HAP-1 (cell line): Measurements from ENCODE around the gene ZNF789.
"Not testable (repeated sequence)": the region's sequence is repeated elsewhere in the genome, so short reads cannot be mapped to it uniquely, and the experiment has no call there.

Experiments
- DNase-seq, 2 experiments: peaks; one replicate each; pipeline ENCODE4 v3.0.0-alpha.2; 2016 to 2020; ENCODE audit warnings: low spot score in 2 of 2
- H3K27me3 ChIP-seq: fragments of 250-450 bp; sonication (Bioruptor Pico); 2 replicates; pipeline ENCODE4 v1.5.1; 2020; ENCODE audit warnings: low read depth, mild to moderate bottlenecking, moderate library complexity
- H3K36me3 ChIP-seq: fragments of 250-450 bp; sonication (Bioruptor Pico); replicated peaks from 2 replicates; pipeline ENCODE4 v1.5.1; 2020; ENCODE audit warnings: mild to moderate bottlenecking
- H3K4me1 ChIP-seq: fragments of 250-450 bp; sonication (Bioruptor Pico); 2 replicates; pipeline ENCODE4 v1.5.1; 2020; ENCODE audit warnings: mild to moderate bottlenecking
- H3K4me3 ChIP-seq: fragments of 250-450 bp; sonication (Bioruptor Pico); 2 replicates; pipeline ENCODE4 v1.5.1; 2020; ENCODE audit warnings: mild to moderate bottlenecking, moderate library complexity
- H3K9me3 ChIP-seq: fragments of 250-450 bp; sonication (Bioruptor Pico); 2 replicates; pipeline ENCODE4 v1.5.1; 2020; ENCODE audit warnings: mild to moderate bottlenecking, moderate library complexity
- in situ Hi-C: fragments of 300-500 bp; cut with MboI; formaldehyde crosslinking; loops from 3 replicates; pipeline ENCODE4 v1.14.3; 2020; ENCODE audit warnings: low sequenced_read_pairs, inconsistent platforms, mixed read lengths

Gene ZNF789

DNA sequence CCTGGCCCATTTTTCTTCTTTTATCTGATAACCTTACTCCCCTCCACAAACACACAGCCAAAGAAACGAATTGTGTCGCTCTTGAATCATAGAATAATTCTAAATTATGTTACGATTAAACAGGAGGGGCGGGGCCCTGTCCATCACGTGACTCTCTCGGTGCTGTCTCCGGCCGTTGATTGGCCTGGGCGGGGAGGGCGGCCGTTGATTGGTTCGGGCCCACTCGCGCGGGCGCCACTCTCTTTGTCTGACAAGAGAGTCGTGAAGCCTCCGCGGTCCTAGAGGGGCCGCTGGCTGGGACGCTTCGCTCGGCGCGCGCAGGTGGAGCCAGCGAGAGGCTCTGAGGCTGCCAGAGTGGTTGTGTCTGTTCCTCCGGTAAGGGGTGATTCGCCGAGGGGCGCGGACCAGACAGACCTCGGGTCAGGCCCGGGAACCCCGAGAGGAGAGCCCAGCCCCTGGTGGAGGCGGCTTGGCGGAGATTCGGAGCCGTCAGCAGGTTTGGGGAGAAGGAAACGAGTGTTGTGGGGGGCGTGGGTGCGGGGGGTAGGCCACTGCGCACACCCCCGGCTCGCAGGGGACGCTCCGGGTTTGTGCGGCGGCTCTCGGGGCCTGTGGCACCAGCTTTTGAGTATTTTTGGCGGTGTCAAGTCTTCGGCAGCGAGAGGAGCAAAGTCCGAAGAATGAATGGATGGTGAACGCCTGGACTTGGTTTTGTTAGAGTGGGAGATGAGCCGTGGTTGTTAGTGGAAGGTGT lies at the start of gene ZNF789:
TSS of gene ZNF789 (plus strand) at position 330 of the 754 bp plus-strand sequence. CDS start 3,567 bp downstream, outside the sequence.
- no peaks in the 10 kb centered on the region for H3K27me3 ChIP-seq
- peaks cover 7% of the 10 kb centered on the region for H3K36me3 ChIP-seq
- DNase-seq = peak; percentile 96 to 99
- H3K9me3 ChIP-seq = no peaks in the 10 kb centered on the region
- peaks cover 6% of the 10 kb centered on the region; the same call in 1 of the 2 replicates for H3K4me1 ChIP-seq
- H3K4me3 ChIP-seq = peak within 1 kb of the TSS; percentile 87
- in situ Hi-C loops = no loop called here

DNA sequence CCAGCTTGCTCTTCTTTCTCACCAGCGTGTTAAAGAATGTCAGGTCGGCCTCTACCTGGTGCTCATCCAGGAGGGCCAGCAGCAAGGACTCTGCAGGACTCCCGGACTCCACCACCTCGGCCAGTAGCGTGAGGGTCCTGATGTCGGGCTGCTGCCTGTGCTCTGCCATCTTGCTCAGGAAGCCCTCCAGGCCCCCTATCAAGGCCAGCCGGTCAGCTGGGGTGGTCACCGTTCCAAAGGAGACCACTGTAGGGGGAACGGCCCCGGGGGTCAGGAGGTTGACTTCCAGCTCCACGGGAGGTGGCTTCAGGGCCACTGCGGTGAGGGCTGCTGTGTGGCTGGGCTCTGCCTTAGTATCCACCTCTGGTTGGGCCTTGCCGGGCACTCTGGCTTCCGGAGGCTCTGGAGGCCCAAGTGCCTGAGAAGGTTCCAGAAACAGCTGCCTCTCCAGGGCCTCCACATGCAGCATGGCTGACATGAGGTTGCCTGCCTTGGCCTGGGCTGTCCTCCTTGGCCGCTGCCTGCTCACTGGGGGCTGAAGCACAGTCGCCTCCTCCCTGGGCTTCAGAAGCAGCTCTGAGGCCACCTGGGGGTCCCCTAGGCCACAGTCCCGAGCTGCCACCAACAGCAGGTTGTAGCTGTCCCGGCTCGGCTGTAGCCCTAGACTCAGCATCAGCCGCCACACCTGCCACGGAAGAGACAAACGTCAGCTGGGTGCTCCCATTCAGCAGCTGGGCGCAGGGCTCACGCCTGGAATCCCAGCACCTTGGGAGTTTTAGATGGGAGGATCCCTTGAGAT lies 47.6 kb upstream of the ZNF789 start:
- no peaks in the 10 kb centered on the region for H3K27me3 ChIP-seq
- DNase-seq = no peak
- no peaks in the 10 kb centered on the region for H3K9me3 ChIP-seq
- H3K4me1 ChIP-seq = no peaks in the 10 kb centered on the region
- H3K36me3 ChIP-seq = peaks cover 53% of the 10 kb centered on the region
- in situ Hi-C loops = no loop called here
- no peak overlapping the region for H3K4me3 ChIP-seq

DNA sequence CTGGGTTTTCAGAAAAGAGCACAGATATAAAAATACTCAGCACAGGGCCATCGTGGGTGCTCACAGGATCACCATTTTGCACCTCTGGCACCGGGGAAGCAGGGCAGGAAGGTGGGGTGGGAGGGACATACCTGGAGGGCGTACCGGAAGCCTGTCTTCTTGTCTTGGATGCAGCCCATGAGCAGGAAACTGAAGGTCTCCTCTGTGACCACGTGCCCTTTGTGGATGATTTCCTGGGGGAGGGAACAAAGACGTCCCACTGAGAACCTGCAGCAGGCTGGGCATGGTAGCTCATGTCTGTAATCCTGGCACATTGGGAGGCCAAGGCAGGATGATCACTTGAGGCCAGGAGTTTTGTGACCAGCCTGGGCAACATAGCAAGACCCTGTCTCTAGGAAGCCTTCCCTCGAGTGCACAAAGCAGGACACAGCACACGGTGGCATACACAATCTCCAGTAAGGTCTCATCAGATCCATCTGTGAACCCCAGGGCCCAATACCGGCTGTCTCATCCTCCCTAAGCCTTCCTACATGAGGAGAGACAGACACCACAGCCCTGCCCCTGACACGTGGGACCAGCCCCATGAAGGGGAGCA lies 43.6 kb upstream of the ZNF789 start:
- Histone ChIP-seq H3K4me3 (no peak overlapping the region), H3K36me3 (peaks cover 56% of the 10 kb centered on the region), H3K4me1 (no peaks in the 10 kb centered on the region), H3K27me3 (no peaks in the 10 kb centered on the region), H3K9me3 (no peaks in the 10 kb centered on the region)
- in situ Hi-C loops = no loop called here
- no peak for DNase-seq

DNA sequence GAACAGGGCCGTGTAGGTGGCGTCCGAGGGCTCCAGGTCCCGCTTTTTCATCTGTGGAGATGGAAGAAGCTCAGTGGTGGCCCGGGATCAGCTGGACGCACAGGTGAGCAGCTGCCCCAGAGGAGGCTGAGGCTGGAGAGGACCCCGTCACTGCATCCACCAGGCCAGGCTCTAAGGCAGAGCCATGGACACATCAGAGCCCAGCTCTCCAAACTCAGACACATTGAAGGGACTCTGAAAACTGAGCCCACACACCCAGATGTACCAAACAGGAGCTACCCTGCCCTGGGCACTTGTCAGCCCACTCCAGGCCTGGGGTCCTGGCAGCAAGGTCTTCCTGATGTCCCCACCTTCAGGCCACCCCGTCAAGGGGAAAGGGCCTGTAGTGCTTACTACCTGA lies 42.9 kb upstream of the ZNF789 start:
- peaks cover 51% of the 10 kb centered on the region for H3K36me3 ChIP-seq
- H3K27me3 ChIP-seq = no peaks in the 10 kb centered on the region
- H3K9me3 ChIP-seq = no peaks in the 10 kb centered on the region
- no peak for DNase-seq
- H3K4me1 ChIP-seq = no peaks in the 10 kb centered on the region
- in situ Hi-C loops = no loop called here
- no peak overlapping the region for H3K4me3 ChIP-seq

DNA sequence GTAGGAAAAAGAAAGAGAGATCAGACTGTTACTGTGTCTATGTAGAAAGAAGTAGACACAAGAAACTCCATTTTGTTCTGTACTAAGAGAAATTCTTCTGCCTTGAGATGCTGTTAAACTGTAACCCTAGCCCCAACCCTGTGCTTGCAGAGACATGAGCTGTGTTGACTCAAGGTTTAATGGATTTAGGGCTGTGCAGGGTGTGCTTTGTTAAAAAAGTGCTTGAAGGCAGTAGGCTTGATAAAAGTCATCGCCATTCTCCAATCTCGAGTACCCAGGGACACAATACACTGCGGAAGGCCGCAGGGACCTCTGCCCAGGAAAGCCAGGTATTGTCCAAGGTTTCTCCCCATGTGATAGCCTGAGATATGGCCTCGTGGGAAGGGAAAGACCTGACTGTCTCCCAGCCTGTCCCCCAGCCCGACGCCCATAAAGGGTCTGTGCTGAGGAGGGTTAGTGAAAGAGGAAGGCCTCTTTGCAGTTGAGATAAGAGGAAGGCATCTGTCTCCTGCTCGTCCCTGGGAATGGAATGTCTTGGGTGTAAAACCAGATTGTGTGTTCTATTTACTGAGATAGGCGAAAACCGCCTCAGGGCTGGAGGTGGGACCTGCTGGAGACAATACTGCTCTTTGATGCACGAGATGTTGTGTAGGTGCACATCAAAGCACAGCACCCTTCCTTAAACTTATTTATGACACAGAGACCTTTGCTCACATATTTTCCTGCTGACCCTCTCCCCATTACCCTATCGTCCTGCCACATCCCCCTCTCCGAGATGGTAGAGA lies 40.7 kb upstream of the ZNF789 start:
- H3K36me3 ChIP-seq = peaks cover 50% of the 10 kb centered on the region
- not testable (repeated sequence) for H3K27me3 ChIP-seq

DNA sequence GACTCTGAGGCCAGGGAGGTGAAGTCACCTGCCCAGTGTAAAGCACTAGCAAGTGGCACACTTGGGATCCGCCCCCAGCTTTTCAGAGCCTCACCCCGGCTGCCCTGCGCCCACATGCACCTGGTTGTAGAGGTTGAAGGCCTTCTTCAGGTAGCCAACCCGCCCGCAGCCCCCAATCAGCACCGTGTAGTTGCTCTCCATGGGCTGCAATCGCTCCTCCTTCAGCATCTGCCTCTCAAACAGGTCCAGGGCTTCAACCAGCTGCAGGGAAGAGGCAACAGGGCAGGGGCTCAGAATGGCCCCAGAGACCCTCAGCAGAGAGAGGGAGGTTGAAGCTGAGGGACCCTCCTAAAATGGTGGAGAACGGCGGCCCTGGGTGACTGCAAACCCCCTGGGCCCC lies 39.5 kb upstream of the ZNF789 start:
- no peak overlapping the region for H3K4me3 ChIP-seq
- peaks cover 50% of the 10 kb centered on the region for H3K36me3 ChIP-seq
- DNase-seq = no peak
- H3K4me1 ChIP-seq = no peaks in the 10 kb centered on the region; the same call in 1 of the 2 replicates
- in situ Hi-C loops = no loop called here
- H3K27me3 ChIP-seq = no peaks in the 10 kb centered on the region
- H3K9me3 ChIP-seq = no peaks in the 10 kb centered on the region

More for the DNA sequence above, 40.7 kb upstream of the ZNF789 start:
- H3K4me3 ChIP-seq, in situ Hi-C loops, DNase-seq, H3K4me1 ChIP-seq, H3K9me3 ChIP-seq: not testable (repeated sequence)

DNA sequence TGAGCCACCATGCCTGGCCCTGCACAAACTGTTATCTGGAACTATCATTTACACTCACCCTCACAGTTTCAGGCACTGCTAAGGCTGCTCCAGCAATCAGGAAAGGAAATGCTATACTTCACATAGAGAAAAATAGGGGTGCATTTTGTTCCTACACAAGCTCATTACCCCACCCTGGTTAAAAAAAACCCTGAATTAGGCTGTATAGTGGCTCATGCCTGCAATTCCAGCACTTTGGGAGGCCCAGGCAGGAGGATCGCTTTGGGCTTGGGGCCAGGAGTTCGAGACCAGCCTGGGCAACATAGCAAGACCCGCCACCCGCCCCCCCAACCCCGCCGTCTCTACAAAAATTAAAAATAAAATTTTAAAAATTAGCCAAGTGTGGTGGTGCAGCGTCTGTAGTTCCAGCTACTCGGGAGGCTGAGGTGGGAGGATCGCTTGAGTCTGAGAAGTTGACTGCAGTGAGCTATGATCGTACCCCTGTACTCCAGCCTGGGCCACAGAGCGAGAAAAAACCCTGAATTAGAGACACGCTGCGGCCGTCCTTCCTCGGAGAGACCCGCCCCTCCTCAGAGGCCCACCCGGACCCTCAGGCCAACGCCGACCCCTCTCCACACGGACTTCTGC lies 34.6 kb upstream of the ZNF789 start:
- H3K4me3 ChIP-seq = peak overlapping the region; percentile 89
- H3K4me1 ChIP-seq = peaks cover 6% of the 10 kb centered on the region
- peaks cover 36% of the 10 kb centered on the region for H3K36me3 ChIP-seq
- no peaks in the 10 kb centered on the region for H3K9me3 ChIP-seq
- no peaks in the 10 kb centered on the region for H3K27me3 ChIP-seq
- in situ Hi-C loops = no loop called here
- no peak for DNase-seq

DNA sequence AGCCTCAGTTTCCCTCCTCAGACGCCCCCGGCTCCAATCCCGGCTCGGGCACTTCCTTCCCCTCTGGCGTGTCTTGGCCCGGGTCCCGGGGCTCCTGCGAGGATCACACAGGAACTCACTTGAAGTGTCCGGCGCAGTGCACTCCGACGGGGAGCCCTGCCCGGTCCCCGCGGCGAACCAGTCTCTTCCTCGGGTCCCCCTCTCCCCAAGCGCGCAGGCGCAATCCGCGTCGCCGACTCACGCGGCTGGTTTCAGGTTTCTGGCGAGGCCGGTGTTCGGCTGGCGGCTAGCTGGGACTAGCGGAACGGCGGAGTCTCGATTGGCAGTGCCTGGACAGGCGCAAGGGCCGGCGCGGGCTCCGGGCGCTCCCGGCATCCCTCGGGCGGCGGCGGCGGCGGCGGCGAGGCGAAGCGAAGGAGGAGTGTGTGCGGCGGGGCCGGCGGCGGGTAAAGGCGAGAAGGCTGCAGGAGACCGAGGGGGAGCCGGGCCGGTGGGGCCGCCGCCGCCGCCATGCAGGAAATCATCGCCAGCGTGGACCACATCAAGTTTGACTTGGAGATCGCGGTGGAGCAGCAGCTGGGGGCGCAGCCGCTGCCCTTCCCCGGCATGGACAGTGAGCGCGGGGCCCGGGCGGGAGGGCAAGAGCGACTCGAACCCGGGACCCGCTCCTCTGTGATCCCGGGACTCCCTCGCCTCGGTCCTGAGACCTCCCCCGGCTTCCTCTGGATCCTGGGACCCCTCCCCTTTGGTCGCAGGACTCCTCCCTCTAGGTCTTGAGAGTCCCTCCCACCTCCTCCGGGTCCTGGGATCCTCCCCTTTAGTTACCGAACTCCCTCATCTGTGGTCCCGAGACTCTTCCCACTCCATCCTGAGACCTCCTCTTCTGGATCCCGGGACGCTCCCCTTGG lies 33.9 kb upstream of the ZNF789 start, which contains the start of the genes CPSF4 and PTCD1:
TSS of gene CPSF4 (plus strand) at position 371 of the 908 bp plus-strand sequence. CDS start at position 511, 140 bp downstream.
TSS of gene PTCD1 (minus strand) at position 226 of the 908 bp plus-strand sequence. CDS start 3,556 bp downstream, outside the sequence.
- Histone ChIP-seq H3K4me1 (peaks cover 6% of the 10 kb centered on the region), H3K4me3 (peak within 1 kb of the TSS; percentile 89), H3K27me3 (no peaks in the 10 kb centered on the region), H3K36me3 (peaks cover 37% of the 10 kb centered on the region), H3K9me3 (no peaks in the 10 kb centered on the region)
- peak; percentile 90 to 96 for DNase-seq
- in situ Hi-C loops = no loop called here

DNA sequence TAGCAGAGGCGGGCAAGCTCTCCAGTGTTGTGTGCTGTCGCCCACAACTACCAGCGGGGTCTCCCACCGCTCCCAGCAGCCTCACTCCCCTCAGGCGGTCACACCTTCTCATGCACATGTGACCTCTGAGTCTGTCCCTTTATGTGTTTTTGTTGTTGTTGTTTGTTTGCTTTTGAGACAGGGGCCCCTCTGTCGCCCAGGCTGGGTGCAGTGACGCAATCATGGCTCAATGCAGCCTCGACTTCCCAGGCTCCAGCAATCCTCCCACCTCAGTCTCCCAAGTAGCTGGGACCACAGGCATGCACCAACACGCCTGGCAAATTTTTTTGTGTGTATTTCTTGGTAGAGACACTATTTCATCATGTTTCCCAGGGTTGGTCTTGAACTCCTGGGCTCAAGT lies 32.5 kb upstream of the ZNF789 start:
- peaks cover 45% of the 10 kb centered on the region for H3K36me3 ChIP-seq
- peaks cover 6% of the 10 kb centered on the region for H3K4me1 ChIP-seq
- no peaks in the 10 kb centered on the region for H3K27me3 ChIP-seq
- no peaks in the 10 kb centered on the region for H3K9me3 ChIP-seq
- no peak for DNase-seq
- H3K4me3 ChIP-seq = peak overlapping the region; percentile 89; the same call in 1 of the 2 replicates
- in situ Hi-C loops = no loop called here

DNA sequence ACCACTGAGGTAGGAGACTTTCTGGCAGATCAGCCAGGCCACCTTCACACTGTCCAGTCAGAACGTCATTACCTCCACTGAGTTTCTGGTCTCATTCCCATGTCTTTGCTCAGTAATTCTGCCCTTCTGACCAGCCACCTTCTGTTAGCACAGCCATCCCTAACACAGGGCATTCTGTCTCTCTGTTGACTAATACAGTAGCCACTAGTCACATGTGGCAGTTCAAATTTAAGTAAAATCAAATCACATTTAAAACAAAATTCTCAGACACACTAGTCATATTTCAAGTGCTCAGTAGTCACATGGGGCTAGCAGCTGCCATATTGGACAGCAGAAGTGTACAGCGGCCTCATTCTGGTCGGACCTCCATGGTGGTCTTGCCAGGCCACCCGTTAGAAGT lies 26.6 kb upstream of the ZNF789 start:
- H3K27me3 ChIP-seq = no peaks in the 10 kb centered on the region
- in situ Hi-C loops = no loop called here
- no peak overlapping the region for H3K4me3 ChIP-seq
- H3K4me1 ChIP-seq = no peaks in the 10 kb centered on the region; the same call in 1 of the 2 replicates
- DNase-seq = no peak
- no peaks in the 10 kb centered on the region for H3K9me3 ChIP-seq
- peaks cover 81% of the 10 kb centered on the region for H3K36me3 ChIP-seq

DNA sequence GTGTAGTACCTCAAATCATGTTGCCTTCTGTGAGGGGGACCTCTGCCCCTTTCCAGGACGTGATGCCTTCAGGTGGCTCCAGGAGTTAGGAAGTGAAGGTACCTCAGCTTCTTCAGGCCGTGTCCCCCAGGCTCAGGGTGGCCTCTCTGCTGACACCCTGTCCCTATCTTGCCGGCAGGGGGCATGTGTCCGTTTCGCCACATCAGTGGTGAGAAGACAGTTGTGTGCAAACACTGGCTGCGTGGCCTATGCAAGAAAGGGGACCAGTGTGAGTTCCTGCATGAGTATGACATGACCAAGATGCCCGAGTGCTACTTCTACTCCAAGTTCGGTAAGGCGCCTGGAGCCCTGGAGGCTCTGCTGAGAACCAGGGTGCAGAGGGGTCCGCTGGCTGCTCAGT lies 24.7 kb upstream of the ZNF789 start:
- no peaks in the 10 kb centered on the region for H3K4me1 ChIP-seq
- H3K27me3 ChIP-seq = no peaks in the 10 kb centered on the region
- in situ Hi-C loops = no loop called here
- H3K9me3 ChIP-seq = no peaks in the 10 kb centered on the region
- DNase-seq = no peak
- H3K4me3 ChIP-seq = no peak overlapping the region
- peaks cover 83% of the 10 kb centered on the region for H3K36me3 ChIP-seq

DNA sequence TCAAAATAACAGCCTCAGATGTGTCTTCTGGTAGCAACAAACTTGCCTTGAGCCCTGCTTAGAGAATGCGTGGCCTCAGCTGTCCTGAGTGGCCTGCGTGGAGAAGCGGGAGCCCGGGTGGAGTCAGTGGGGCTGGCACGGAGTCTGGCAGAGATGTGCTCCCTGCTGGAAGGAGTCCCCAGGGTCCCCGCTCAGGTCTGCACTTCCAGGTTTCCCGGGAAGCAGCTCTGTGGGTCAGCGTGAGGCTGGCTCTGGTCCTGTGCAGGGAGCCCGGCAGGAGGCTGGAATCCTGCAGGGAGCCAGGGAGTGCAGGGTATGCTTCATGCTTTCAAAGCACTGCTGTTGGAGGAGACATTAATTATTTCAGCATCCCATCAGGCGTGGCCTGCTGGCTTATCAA lies 23.8 kb upstream of the ZNF789 start:
- Histone ChIP-seq H3K4me3 (no peak overlapping the region), H3K36me3 (peaks cover 83% of the 10 kb centered on the region), H3K9me3 (no peaks in the 10 kb centered on the region), H3K27me3 (no peaks in the 10 kb centered on the region), H3K4me1 (no peaks in the 10 kb centered on the region)
- DNase-seq = no peak
- in situ Hi-C loops = no loop called here
